ENCODE results near the gene ZNF429.
"Not testable (repeated sequence)": the region's sequence is repeated elsewhere in the genome, so short reads cannot be mapped to it uniquely, and the experiment has no call there.

Gene ZNF429

GRCh38 chr19:21505459-21506451, at the start of gene ZNF429:
Gene ZNF429 (plus strand): TSS chr19:21505602. CDS start chr19:21505772, 170 bp downstream.
- peak; percentile 79 to 85 for DNase-seq (ENCODE audit: low read depth in 2 of 2)

GRCh38 chr19:21460686-21461085, 44.7 kb upstream of the ZNF429 start:
- no peak for DNase-seq (ENCODE audit: low read depth in 2 of 2)

GRCh38 chr19:21462540-21462939, 42.9 kb upstream of the ZNF429 start:
- DNase-seq (ENCODE audit: low read depth in 2 of 2): no peak

GRCh38 chr19:21463449-21464105, 41.8 kb upstream of the ZNF429 start:
- no peak for DNase-seq (ENCODE audit: low read depth in 2 of 2)

- no peak for DNase-seq (ENCODE audit: low read depth in 2 of 2)
These were observed 38.8 kb upstream of the ZNF429 start for GRCh38 chr19:21466627-21467026.

GRCh38 chr19:21468791-21469190, 36.6 kb upstream of the ZNF429 start:
- no peak for DNase-seq (ENCODE audit: low read depth in 2 of 2)

- DNase-seq (ENCODE audit: low read depth in 2 of 2): no peak
These were observed 32.9 kb upstream of the ZNF429 start for GRCh38 chr19:21472507-21472906.

- DNase-seq (ENCODE audit: low read depth in 2 of 2): peak; percentile 27 to 49
These were observed 30.7 kb upstream of the ZNF429 start for GRCh38 chr19:21474671-21475181.

- not testable (repeated sequence) for DNase-seq (ENCODE audit: low read depth in 2 of 2)
These were observed 23.0 kb upstream of the ZNF429 start for GRCh38 chr19:21482361-21482760.

GRCh38 chr19:21482863-21483276, 22.5 kb upstream of the ZNF429 start:
- DNase-seq (ENCODE audit: low read depth in 2 of 2): no peak

GRCh38 chr19:21483589-21484170, 21.7 kb upstream of the ZNF429 start:
- DNase-seq (ENCODE audit: low read depth in 2 of 2): peak in 1 of 2 donors; percentile 32

GRCh38 chr19:21484631-21485030, 20.8 kb upstream of the ZNF429 start:
- DNase-seq (ENCODE audit: low read depth in 2 of 2): no peak

- DNase-seq (ENCODE audit: low read depth in 2 of 2): no peak
These were observed 19.5 kb upstream of the ZNF429 start for GRCh38 chr19:21485926-21486325.

GRCh38 chr19:21487969-21488368, 17.4 kb upstream of the ZNF429 start:
- DNase-seq (ENCODE audit: low read depth in 2 of 2): no peak

- no peak for DNase-seq (ENCODE audit: low read depth in 2 of 2)
These were observed 14.3 kb upstream of the ZNF429 start for GRCh38 chr19:21491146-21491545.

- DNase-seq (ENCODE audit: low read depth in 2 of 2): no peak
These were observed 12.2 kb upstream of the ZNF429 start for GRCh38 chr19:21492947-21493906.

GRCh38 chr19:21496876-21497275, 8.5 kb upstream of the ZNF429 start:
- no peak for DNase-seq (ENCODE audit: low read depth in 2 of 2)

GRCh38 chr19:21498651-21499050, 6.8 kb upstream of the ZNF429 start:
- DNase-seq (ENCODE audit: low read depth in 2 of 2): no peak

- DNase-seq (ENCODE audit: low read depth in 2 of 2): no peak
These were observed 2.8 kb downstream of the ZNF429 start for GRCh38 chr19:21508198-21508597.

GRCh38 chr19:21511058-21511457, 5.7 kb downstream of the ZNF429 start:
- DNase-seq (ENCODE audit: low read depth in 2 of 2): not testable (repeated sequence)

- DNase-seq (ENCODE audit: low read depth in 2 of 2): not testable (repeated sequence)
These were observed 7.2 kb downstream of the ZNF429 start for GRCh38 chr19:21512609-21513008.

All from activated CD8-positive, alpha-beta memory T cell treated with anti-CD3 and anti-CD28 coated beads for 4 hours (primary cell).